Measurements from ENCODE around the gene AIRE.

The AIRE gene

GRCh38 chr21:44315691-44316203 is 30.1 kb downstream of the AIRE start:
- no peaks in the 10 kb centered on the region; the same call in 1 of the 2 replicates for H3K36me3 ChIP-seq (ENCODE audit: insufficient read depth, low read length)

GRCh38 chr21:44316277-44316900 is 30.7 kb downstream of the AIRE start:
- no peak for DNase-seq (ENCODE audit: low read depth, low spot score)
- TF ChIP-seq EZH2 (IDR thresholded peaks at IDR 0.05) (no peak), FOXP2 (optimal IDR thresholded peaks at IDR 0.05; ENCODE audit: control extremely low read depth, extremely low read length, insufficient read depth) (no peak), POLR2AphosphoS5 (IDR thresholded peaks at IDR 0.05; ENCODE audit: borderline replicate concordance, low read depth, low read length) (no peak)
- Histone ChIP-seq H3K36me3 (ENCODE audit: insufficient read depth, low read length) (no peaks in the 10 kb centered on the region; the same call in 1 of the 2 replicates), H3K27ac (no peak overlapping the region), H3K9me3 (ENCODE audit: low read depth, low read length) (no peaks in the 10 kb centered on the region), H3K9ac (ENCODE audit: insufficient read length) (no peak overlapping the region), H3K4me3 (no peak overlapping the region)

More at GRCh38 chr21:44315691-44316203, 30.1 kb downstream of the AIRE start:
- no peak overlapping the region for H3K4me3 ChIP-seq
- no peak for DNase-seq (ENCODE audit: low read depth, low spot score)
- no peaks in the 10 kb centered on the region for H3K9me3 ChIP-seq (ENCODE audit: low read depth, low read length)
- TF ChIP-seq POLR2AphosphoS5 (IDR thresholded peaks at IDR 0.05; ENCODE audit: borderline replicate concordance, low read depth, low read length) (no peak), FOXP2 (optimal IDR thresholded peaks at IDR 0.05; ENCODE audit: control extremely low read depth, extremely low read length, insufficient read depth) (no peak), EZH2 (IDR thresholded peaks at IDR 0.05) (no peak)
- no peak overlapping the region for H3K9ac ChIP-seq (ENCODE audit: insufficient read length)
- no peak overlapping the region for H3K27ac ChIP-seq

- no peaks in the 10 kb centered on the region; the same call in 1 of the 2 replicates for H3K36me3 ChIP-seq (ENCODE audit: insufficient read depth, low read length)
- DNase-seq (ENCODE audit: low read depth, low spot score) = no peak
- H3K4me3 ChIP-seq = no peak overlapping the region
- H3K9ac ChIP-seq (ENCODE audit: insufficient read length) = no peak overlapping the region
- H3K27ac ChIP-seq = no peak overlapping the region
- H3K9me3 ChIP-seq (ENCODE audit: low read depth, low read length) = no peaks in the 10 kb centered on the region
- TF ChIP-seq POLR2AphosphoS5 (IDR thresholded peaks at IDR 0.05; ENCODE audit: borderline replicate concordance, low read depth, low read length) = no peak
- TF ChIP-seq EZH2 (IDR thresholded peaks at IDR 0.05) = no peak
- TF ChIP-seq FOXP2 (optimal IDR thresholded peaks at IDR 0.05; ENCODE audit: control extremely low read depth, extremely low read length, insufficient read depth) = no peak
Measured at GRCh38 chr21:44317241-44317782, 31.6 kb downstream of the AIRE start.

- Histone ChIP-seq H3K9ac (ENCODE audit: insufficient read length) (no peak overlapping the region), H3K9me3 (ENCODE audit: low read depth, low read length) (no peaks in the 10 kb centered on the region), H3K27ac (no peak overlapping the region), H3K4me3 (no peak overlapping the region), H3K36me3 (ENCODE audit: insufficient read depth, low read length) (no peaks in the 10 kb centered on the region; the same call in 1 of the 2 replicates)
- DNase-seq (ENCODE audit: low read depth, low spot score) = no peak
- TF ChIP-seq POLR2AphosphoS5 (IDR thresholded peaks at IDR 0.05; ENCODE audit: borderline replicate concordance, low read depth, low read length) = no peak
- TF ChIP-seq FOXP2 (optimal IDR thresholded peaks at IDR 0.05; ENCODE audit: control extremely low read depth, extremely low read length, insufficient read depth) = no peak
- no peak for TF ChIP-seq EZH2 (IDR thresholded peaks at IDR 0.05)
Measured at GRCh38 chr21:44317871-44318270, 32.2 kb downstream of the AIRE start.

GRCh38 chr21:44318489-44319285 is 33.0 kb downstream of the AIRE start:
- H3K9me3 ChIP-seq (ENCODE audit: low read depth, low read length) = no peaks in the 10 kb centered on the region
- no peaks in the 10 kb centered on the region; the same call in 1 of the 2 replicates for H3K36me3 ChIP-seq (ENCODE audit: insufficient read depth, low read length)
- TF ChIP-seq FOXP2 (optimal IDR thresholded peaks at IDR 0.05; ENCODE audit: control extremely low read depth, extremely low read length, insufficient read depth) (no peak), EZH2 (IDR thresholded peaks at IDR 0.05) (no peak), POLR2AphosphoS5 (IDR thresholded peaks at IDR 0.05; ENCODE audit: borderline replicate concordance, low read depth, low read length) (no peak)
- H3K9ac ChIP-seq (ENCODE audit: insufficient read length) = no peak overlapping the region
- H3K4me3 ChIP-seq = no peak overlapping the region
- DNase-seq (ENCODE audit: low read depth, low spot score) = no peak
- no peak overlapping the region for H3K27ac ChIP-seq

- Histone ChIP-seq H3K9me3 (ENCODE audit: low read depth, low read length) (no peaks in the 10 kb centered on the region), H3K9ac (ENCODE audit: insufficient read length) (no peak overlapping the region), H3K27ac (no peak overlapping the region), H3K36me3 (ENCODE audit: insufficient read depth, low read length) (no peaks in the 10 kb centered on the region; the same call in 1 of the 2 replicates), H3K4me3 (no peak overlapping the region)
- TF ChIP-seq POLR2AphosphoS5 (IDR thresholded peaks at IDR 0.05; ENCODE audit: borderline replicate concordance, low read depth, low read length) (no peak), EZH2 (IDR thresholded peaks at IDR 0.05) (no peak), FOXP2 (optimal IDR thresholded peaks at IDR 0.05; ENCODE audit: control extremely low read depth, extremely low read length, insufficient read depth) (no peak)
- DNase-seq (ENCODE audit: low read depth, low spot score) = no peak
Measured at GRCh38 chr21:44319407-44320065, 33.9 kb downstream of the AIRE start.

GRCh38 chr21:44320847-44321246 is 35.2 kb downstream of the AIRE start:
- H3K9ac ChIP-seq (ENCODE audit: insufficient read length) = no peak overlapping the region
- DNase-seq (ENCODE audit: low read depth, low spot score) = no peak
- H3K9me3 ChIP-seq (ENCODE audit: low read depth, low read length) = no peaks in the 10 kb centered on the region
- H3K36me3 ChIP-seq (ENCODE audit: insufficient read depth, low read length) = no peaks in the 10 kb centered on the region; the same call in 1 of the 2 replicates
- TF ChIP-seq EZH2 (IDR thresholded peaks at IDR 0.05) (no peak), FOXP2 (optimal IDR thresholded peaks at IDR 0.05; ENCODE audit: control extremely low read depth, extremely low read length, insufficient read depth) (no peak), POLR2AphosphoS5 (IDR thresholded peaks at IDR 0.05; ENCODE audit: borderline replicate concordance, low read depth, low read length) (no peak)
- no peak overlapping the region for H3K27ac ChIP-seq
- H3K4me3 ChIP-seq = no peak overlapping the region

All from SK-N-MC (cell line).